HEK293T (cell line): ENCODE measurements around the gene ATP5PD.

Experiments used
- CTCF ChIA-PET: fragments of 350-600 bp; formaldehyde crosslinking; extraction: SDS; loops from one replicate; lab custom pipeline; 2021; ENCODE audit warnings: antibody characterized with exemption, inconsistent platforms; lab: Yijun Ruan, JAX
- POLR2A ChIA-PET: fragments of 350-600 bp; formaldehyde crosslinking; extraction: SDS; loops from one replicate; lab custom pipeline; 2020; ENCODE audit warnings: antibody characterized with exemption, inconsistent platforms; lab: Yijun Ruan, JAX
- DNase-seq: peaks from one replicate; pipeline ENCODE4 v3.0.0; 2012; ENCODE audit warnings: mixed read lengths; ENCODE audit errors: extremely low spot score
- ARNT ChIP-seq: fragments of 450-650 bp; IDR thresholded peaks from 2 replicates; pipeline ENCODE4 v1.6.1; 2017; ENCODE audit warnings: mild to moderate bottlenecking
- BHLHE40 ChIP-seq: fragments of 450-650 bp; IDR thresholded peaks from 2 replicates; pipeline ENCODE4 v1.6.1; 2016; ENCODE audit warnings: mild to moderate bottlenecking, moderate library complexity, borderline replicate concordance
- CTBP1 ChIP-seq: fragments of 450-650 bp; IDR thresholded peaks from 2 replicates; pipeline ENCODE4 v1.6.1; 2016; ENCODE audit warnings: borderline replicate concordance
- ELF4 ChIP-seq: fragments of 450-650 bp; IDR thresholded peaks from 2 replicates; pipeline ENCODE4 v1.6.1; 2017; ENCODE audit warnings: antibody characterized with exemption
- FOXA1 ChIP-seq: fragments of 450-650 bp; IDR thresholded peaks from 2 replicates; pipeline ENCODE4 v1.6.1; 2016; ENCODE audit warnings: mild to moderate bottlenecking
- FOXK2 ChIP-seq: fragments of 450-650 bp; IDR thresholded peaks from 2 replicates; pipeline ENCODE4 v1.6.1; 2016; ENCODE audit warnings: mild to moderate bottlenecking
- FOXM1 ChIP-seq: fragments of 450-650 bp; IDR thresholded peaks from 2 replicates; pipeline ENCODE4 v1.6.1; 2017; ENCODE audit warnings: mild to moderate bottlenecking, borderline replicate concordance
- HDGF ChIP-seq: fragments of 450-650 bp; IDR thresholded peaks from 2 replicates; pipeline ENCODE4 v1.6.1; 2017; ENCODE audit warnings: antibody characterized with exemption, borderline replicate concordance
- L3MBTL2 ChIP-seq: fragments of 450-650 bp; conservative IDR thresholded peaks from 2 replicates; pipeline ENCODE4 v1.6.1; 2016; ENCODE audit warnings: mild to moderate bottlenecking
- LEF1 ChIP-seq: fragments of 450-650 bp; IDR thresholded peaks from 2 replicates; pipeline ENCODE4 v1.6.1; 2017; ENCODE audit warnings: mild to moderate bottlenecking, borderline replicate concordance
- NFRKB ChIP-seq: fragments of 450-650 bp; IDR thresholded peaks from 2 replicates; pipeline ENCODE4 v1.6.1; 2016; ENCODE audit warnings: mild to moderate bottlenecking, moderate library complexity
- PKNOX1 ChIP-seq: fragments of 450-650 bp; IDR thresholded peaks from 2 replicates; pipeline ENCODE4 v1.6.1; 2016
- SP1 ChIP-seq: fragments of 450-650 bp; IDR thresholded peaks from 2 replicates; pipeline ENCODE4 v1.6.1; 2017
- SUZ12 ChIP-seq: fragments of 450-650 bp; IDR thresholded peaks from 2 replicates; pipeline ENCODE4 v1.6.1; 2016; ENCODE audit warnings: mild to moderate bottlenecking
- TARDBP ChIP-seq: fragments of 450-650 bp; IDR thresholded peaks from 2 replicates; pipeline ENCODE4 v1.6.1; 2016
- ZNF384 ChIP-seq: fragments of 450-650 bp; IDR thresholded peaks from 2 replicates; pipeline ENCODE4 v1.6.1; 2016

The ATP5PD gene

GRCh38 chr17:75084039-75084660 lies 37.4 kb upstream of the ATP5PD start:
- TF ChIP-seq ELF4 = no peak
- TF ChIP-seq L3MBTL2 = no peak
- TF ChIP-seq FOXM1 = no peak
- no peak for TF ChIP-seq NFRKB
- TF ChIP-seq PKNOX1 = no peak
- no peak for TF ChIP-seq SP1
- no peak for TF ChIP-seq TARDBP
- TF ChIP-seq CTBP1 = no peak
- POLR2A ChIA-PET = interaction anchor here (0.8 kb wide), 1 partner anchor 26 kb away, joined by 3 read pairs; the partner anchor contains the start of gene ARMC7
- CTCF ChIA-PET = no interaction called here
- DNase-seq = no peak

- no peak for TF ChIP-seq TARDBP
- no peak for TF ChIP-seq ELF4
- TF ChIP-seq ZNF384 = no peak
- TF ChIP-seq PKNOX1 = no peak; the same call in 1 of the 2 replicates
- no peak for TF ChIP-seq FOXK2
- ChIA-PET CTCF (no interaction called here), POLR2A (no interaction called here)
- DNase-seq = no peak
Measured at GRCh38 chr17:75082683-75083082, 35.9 kb upstream of the ATP5PD start.

- POLR2A ChIA-PET = interaction anchor here (0.9 to 1.4 kb wide), 2 partner anchors 9 to 28 kb away, joined by 3 to 4 read pairs; partner anchors contain the start of gene ARMC7
- DNase-seq = no peak
- CTCF ChIA-PET = interaction anchor here (0.6 kb wide), 1 partner anchor 15 kb away, joined by 3 read pairs; no protein-coding TSS in a partner anchor
Measured at GRCh38 chr17:75081611-75082540, 35.1 kb upstream of the ATP5PD start.

GRCh38 chr17:75079023-75079373 lies 32.2 kb upstream of the ATP5PD start:
- TF ChIP-seq SP1 = no peak
- no peak for TF ChIP-seq PKNOX1
- TF ChIP-seq FOXM1 = no peak
- no peak for TF ChIP-seq FOXA1
- no peak for TF ChIP-seq LEF1
- ChIA-PET CTCF (interaction anchor here (1.0 kb wide), 2 partner anchors 19 to 123 kb away, joined by 3 to 4 read pairs; no protein-coding TSS in a partner anchor), POLR2A (interaction anchor here (0.6 to 1.5 kb wide), 5 partner anchors 9 to 451 kb away, joined by 3 to 10 read pairs (median 3); partner anchors contain the start of genes ARMC7 and SLC16A5)

More at GRCh38 chr17:75081611-75082540, 35.1 kb upstream of the ATP5PD start:
- TF ChIP-seq L3MBTL2 = no peak
- TF ChIP-seq FOXK2 = no peak
- no peak for TF ChIP-seq SUZ12
- TF ChIP-seq CTBP1 = no peak
- no peak for TF ChIP-seq FOXA1
- TF ChIP-seq ZNF384 = no peak
- TF ChIP-seq FOXM1 = no peak
- TF ChIP-seq ARNT = no peak
- no peak for TF ChIP-seq ELF4

GRCh38 chr17:75078284-75079022 lies 31.7 kb upstream of the ATP5PD start:
- POLR2A ChIA-PET = interaction anchor here (0.6 to 1.5 kb wide), 5 partner anchors 8 to 451 kb away, joined by 3 to 10 read pairs (median 3); partner anchors contain the start of genes ARMC7 and SLC16A5
- CTCF ChIA-PET = interaction anchor here (0.6 to 1.0 kb wide), 5 partner anchors 15 to 123 kb away, joined by 3 to 4 read pairs (median 3); no protein-coding TSS in a partner anchor
- DNase-seq = no peak
- TF ChIP-seq ARNT (no peak), BHLHE40 (no peak), NFRKB (no peak), PKNOX1 (no peak), L3MBTL2 (no peak), LEF1 (no peak), SP1 (no peak), CTBP1 (no peak), HDGF (no peak), FOXA1 (no peak), SUZ12 (no peak), FOXK2 (no peak), TARDBP (no peak), ZNF384 (no peak)

More at GRCh38 chr17:75079023-75079373, 32.2 kb upstream of the ATP5PD start:
- no peak for DNase-seq
